Cardiac muscle cell (in vitro differentiated cells and primary cell): ENCODE data around the gene SMARCC2. TPM values are rescaled to one million over a fixed set of nuclear protein-coding genes. Genes with fewer than 3 reads are reported as not detected.

Experiments
- DNase-seq, 2 donors: peaks; one replicate each; pipeline versions ENCODE4 v3.0.0 to v3.0.0-alpha.2; 2010 to 2017; ENCODE audit warnings: low read depth in 1 of 2, low spot score in 1 of 2
- H3K27ac ChIP-seq: fragments of 200-600 bp; sonication (generic); 2 replicates; pipeline ENCODE4 v1.5.1; 2016
- H3K27me3 ChIP-seq: fragments of 200-600 bp; sonication (generic); 2 replicates; pipeline ENCODE4 v1.6.0; 2016; ENCODE audit warnings: control low read depth
- H3K36me3 ChIP-seq: fragments of 200-600 bp; sonication (generic); 2 replicates; pipeline ENCODE4 v1.5.1; 2016; ENCODE audit warnings: control low read depth
- H3K4me1 ChIP-seq: fragments of 200-600 bp; sonication (generic); 2 replicates; pipeline ENCODE4 v1.8.1; 2017; ENCODE audit warnings: low read depth, mild to moderate bottlenecking, mixed run types
- H3K4me3 ChIP-seq: fragments of 200-600 bp; sonication (generic); 2 replicates; pipeline ENCODE4 v1.5.1; 2016; ENCODE audit warnings: mild to moderate bottlenecking
- H3K9me3 ChIP-seq: fragments of 200-600 bp; sonication (generic); 2 replicates; pipeline ENCODE4 v1.5.1; 2017; ENCODE audit warnings: low read depth, mild to moderate bottlenecking, control low read depth
- CTCF ChIP-seq: IDR thresholded peaks from 2 replicates; pipeline ENCODE4 v1.5.1; 2012; ENCODE audit warnings: low read depth, mild to moderate bottlenecking, low read length
- polyA plus RNA-seq: library from polyadenylated mRNA; unstranded; fragments of >200 nt; fragmentation: Nextera tagmentation; extraction: Ambion mirVana; gene quantifications from 2 replicates; pipeline ENCODE4 v1.2.1, GENCODE V29; 2016
- total RNA-seq: library from RNA; depleted of rRNA; stranded (reverse); fragments of >200 nt; gene quantifications from 2 replicates; pipeline ENCODE4 v1.2.3, GENCODE V29; 2016

Gene SMARCC2
- total and polyA plus RNA-seq, 2 experiments from 2014 or later: 79.6 to 94.2 TPM

- H3K36me3 ChIP-seq: peaks cover 15% of the 10 kb centered on the region
- no peaks in the 10 kb centered on the region for H3K27me3 ChIP-seq
- H3K9me3 ChIP-seq: no peaks in the 10 kb centered on the region
- TF ChIP-seq CTCF: no peak
- DNase-seq: peak in 1 of 2 donors; percentile 15
- H3K4me3 ChIP-seq: peak overlapping the region; percentile 66
- H3K4me1 ChIP-seq: peaks cover 22% of the 10 kb centered on the region
- peak overlapping the region; percentile 58 for H3K27ac ChIP-seq
Measured at GRCh38 chr12:56128670-56129205, 60.5 kb downstream of the SMARCC2 start.

- Histone ChIP-seq H3K4me1 (peaks cover 22% of the 10 kb centered on the region), H3K4me3 (peak within 1 kb of the TSS; percentile 66), H3K27me3 (no peaks in the 10 kb centered on the region), H3K9me3 (no peaks in the 10 kb centered on the region), H3K36me3 (peaks cover 12% of the 10 kb centered on the region), H3K27ac (peak within 1 kb of the TSS; percentile 58)
- no peak for TF ChIP-seq CTCF
- peak; percentile 100 for DNase-seq
Measured at GRCh38 chr12:56127888-56128669, 61.2 kb downstream of the SMARCC2 start, which contains the start of gene ESYT1. Gene ESYT1 (plus strand): TSS chr12:56128267. CDS start chr12:56128320, 53 bp downstream.

GRCh38 chr12:56127485-56127887 is 61.8 kb downstream of the SMARCC2 start:
- Histone ChIP-seq H3K4me3 (peak overlapping the region; percentile 26), H3K9me3 (no peaks in the 10 kb centered on the region), H3K27ac (peak overlapping the region; percentile 46), H3K36me3 (peaks cover 10% of the 10 kb centered on the region), H3K27me3 (no peaks in the 10 kb centered on the region), H3K4me1 (peaks cover 28% of the 10 kb centered on the region)
- TF ChIP-seq CTCF: no peak
- DNase-seq: no peak

GRCh38 chr12:56126732-56127239 is 62.5 kb downstream of the SMARCC2 start:
- TF ChIP-seq CTCF: no peak
- H3K4me3 ChIP-seq: no peak overlapping the region
- H3K36me3 ChIP-seq: peaks cover 7% of the 10 kb centered on the region
- no peak for DNase-seq
- H3K27me3 ChIP-seq: no peaks in the 10 kb centered on the region
- H3K27ac ChIP-seq: peak overlapping the region; percentile 46
- no peaks in the 10 kb centered on the region for H3K9me3 ChIP-seq
- H3K4me1 ChIP-seq: peaks cover 35% of the 10 kb centered on the region

- H3K36me3 ChIP-seq: no peaks in the 10 kb centered on the region
- H3K4me3 ChIP-seq: no peak overlapping the region
- no peaks in the 10 kb centered on the region for H3K9me3 ChIP-seq
- no peak for TF ChIP-seq CTCF
- peak overlapping the region; percentile 44 for H3K27ac ChIP-seq
- no peaks in the 10 kb centered on the region for H3K27me3 ChIP-seq
- DNase-seq: no peak
- peaks cover 41% of the 10 kb centered on the region for H3K4me1 ChIP-seq
Measured at GRCh38 chr12:56124133-56124532, 65.2 kb downstream of the SMARCC2 start.
